ENCODE results near the gene BATF2. TPM values are rescaled to one million over a fixed set of nuclear protein-coding genes. Genes with fewer than 3 reads are reported as not detected.

The BATF2 gene
- total RNA-seq, 1 donor from 2014 or later: under 0.01 TPM

- FAIRE-seq (no peak), DNase-seq (ENCODE audit: low read depth) (no peak)
- no peak overlapping the region for H3K4me3 ChIP-seq (ENCODE audit: low read depth, low read length)
- H3K27me3 ChIP-seq (ENCODE audit: control insufficient read depth, insufficient read depth, low read length): no peaks in the 10 kb centered on the region
- peaks cover 1% of the 10 kb centered on the region for H3K36me3 ChIP-seq (ENCODE audit: control insufficient read depth, insufficient read depth, low read length)
- TF ChIP-seq CTCF (IDR thresholded peaks at IDR 0.05; ENCODE audit: insufficient read depth, low read length, severe bottlenecking): no peak
These were observed 21.2 kb upstream of the BATF2 start for GRCh38 chr11:65017937-65018336.

GRCh38 chr11:65016705-65017104, 19.9 kb upstream of the BATF2 start:
- no peaks in the 10 kb centered on the region for H3K27me3 ChIP-seq (ENCODE audit: control insufficient read depth, insufficient read depth, low read length)
- no peak for TF ChIP-seq CTCF (IDR thresholded peaks at IDR 0.05; ENCODE audit: insufficient read depth, low read length, severe bottlenecking)
- H3K4me3 ChIP-seq (ENCODE audit: low read depth, low read length): no peak overlapping the region
- DNase-seq (ENCODE audit: low read depth) (no peak), FAIRE-seq (no peak)
- H3K36me3 ChIP-seq (ENCODE audit: control insufficient read depth, insufficient read depth, low read length): peaks cover 1% of the 10 kb centered on the region

- no peak for DNase-seq (ENCODE audit: low read depth)
- H3K36me3 ChIP-seq (ENCODE audit: control insufficient read depth, insufficient read depth, low read length): no peaks in the 10 kb centered on the region
- peak overlapping the region; percentile 57 for H3K4me3 ChIP-seq (ENCODE audit: low read depth, low read length)
- TF ChIP-seq CTCF (IDR thresholded peaks at IDR 0.05; ENCODE audit: insufficient read depth, low read length, severe bottlenecking): no peak
- no peaks in the 10 kb centered on the region for H3K27me3 ChIP-seq (ENCODE audit: control insufficient read depth, insufficient read depth, low read length)
- FAIRE-seq: no peak
These were observed 18.0 kb upstream of the BATF2 start for GRCh38 chr11:65014726-65015227.

- no peaks in the 10 kb centered on the region for H3K36me3 ChIP-seq (ENCODE audit: control insufficient read depth, insufficient read depth, low read length)
- FAIRE-seq (no peak), DNase-seq (ENCODE audit: low read depth) (peak; percentile 66)
- H3K4me3 ChIP-seq (ENCODE audit: low read depth, low read length): peak within 1 kb of the TSS; percentile 57
- H3K27me3 ChIP-seq (ENCODE audit: control insufficient read depth, insufficient read depth, low read length): no peaks in the 10 kb centered on the region
- peak; percentile 80 for TF ChIP-seq CTCF (IDR thresholded peaks at IDR 0.05; ENCODE audit: insufficient read depth, low read length, severe bottlenecking)
These were observed 17.3 kb upstream of the BATF2 start, which contains the start of gene ARL2 for GRCh38 chr11:65013888-65014725. Gene ARL2, plus strand, starts transcription at chr11:65014160. Its CDS starts 48 bp downstream, at chr11:65014208.

- no peaks in the 10 kb centered on the region for H3K36me3 ChIP-seq (ENCODE audit: control insufficient read depth, insufficient read depth, low read length)
- DNase-seq (ENCODE audit: low read depth) (peak; percentile 70), FAIRE-seq (no peak)
- peak overlapping the region; percentile 57 for H3K4me3 ChIP-seq (ENCODE audit: low read depth, low read length)
- no peaks in the 10 kb centered on the region for H3K27me3 ChIP-seq (ENCODE audit: control insufficient read depth, insufficient read depth, low read length)
- TF ChIP-seq CTCF (IDR thresholded peaks at IDR 0.05; ENCODE audit: insufficient read depth, low read length, severe bottlenecking): peak; percentile 82
These were observed 16.5 kb upstream of the BATF2 start for GRCh38 chr11:65013130-65013887.
